NCI-H1436 treated with DMSO at 0.1 percent for 48 hours (cell line): ENCODE measurements around the gene TOM1.

Experiments
- DNase-seq: peaks from one replicate; lab custom pipeline; 2025; lab: John Stamatoyannopoulos, UW

TOM1 gene

GRCh38 chr22:35307372-35307771 is 7.7 kb downstream of the TOM1 start:
- DNase-seq, result no peak

- DNase-seq, result no peak
Measured at GRCh38 chr22:35307892-35308291, 8.2 kb downstream of the TOM1 start.

- DNase-seq, result no peak
Measured at GRCh38 chr22:35308480-35309021, 8.9 kb downstream of the TOM1 start.

- DNase-seq, result no peak
Measured at GRCh38 chr22:35310556-35311550, 11.2 kb downstream of the TOM1 start.

GRCh38 chr22:35311551-35311999 is 11.9 kb downstream of the TOM1 start:
- no peak for DNase-seq

GRCh38 chr22:35312198-35313059 is 12.7 kb downstream of the TOM1 start:
- DNase-seq, result no peak

GRCh38 chr22:35313311-35314121 is 13.8 kb downstream of the TOM1 start:
- DNase-seq, result no peak

GRCh38 chr22:35314161-35314942 is 14.7 kb downstream of the TOM1 start:
- no peak for DNase-seq

GRCh38 chr22:35315141-35315854 is 15.6 kb downstream of the TOM1 start:
- DNase-seq, result no peak

GRCh38 chr22:35315855-35316745 is 16.4 kb downstream of the TOM1 start:
- DNase-seq, result no peak

- DNase-seq, result no peak
Measured at GRCh38 chr22:35316751-35317150, 17.1 kb downstream of the TOM1 start.

GRCh38 chr22:35317680-35318290 is 18.1 kb downstream of the TOM1 start:
- no peak for DNase-seq

- no peak for DNase-seq
Measured at GRCh38 chr22:35318346-35319215, 18.9 kb downstream of the TOM1 start.

GRCh38 chr22:35319244-35319985 is 19.7 kb downstream of the TOM1 start:
- DNase-seq, result no peak

- no peak for DNase-seq
Measured at GRCh38 chr22:35322126-35322525, 22.4 kb downstream of the TOM1 start.

- no peak for DNase-seq
Measured at GRCh38 chr22:35322893-35323292, 23.2 kb downstream of the TOM1 start.

- DNase-seq, result no peak
Measured at GRCh38 chr22:35323305-35323704, 23.6 kb downstream of the TOM1 start.
